T-cell (primary cell): Measurements from ENCODE around the gene PBXIP1. TPM values are rescaled to one million over a fixed set of nuclear protein-coding genes. Genes with fewer than 3 reads are reported as not detected.

Experiments used
- ATAC-seq, 4 experiments: fragments of 200-7000 bp in 3 of 4; fragments of 150-1000 bp in 1 of 4; cut with Tn5 transposase; replicated peaks in 1 of 4; 1 replicate in 3 of 4; 2 replicates in 1 of 4; pipeline ENCODE4 v1.10.0; 2021; ENCODE audit warnings: moderate library complexity in 3 of 4, mild to moderate bottlenecking in 2 of 4, moderate number of reproducible peaks in 1 of 4
- CTCF ChIA-PET, 2 donors: fragments of 300-600 bp; sonication (Branson Sonifier 250); formaldehyde crosslinking; loops; one replicate each; lab custom pipeline; 2022; ENCODE audit warnings: antibody characterized with exemption in 2 of 2; lab: Charles Lee
- POLR2A ChIA-PET, 2 donors: fragments of 300-600 bp; sonication (Branson Sonifier 250); formaldehyde crosslinking; loops; one replicate each; lab custom pipeline; 2022; ENCODE audit warnings: antibody characterized with exemption in 2 of 2; lab: Charles Lee
- DNase-seq, 35 experiments: peaks; one replicate each; pipeline versions ENCODE4 v3.0.0 to v3.0.0-alpha.2; 2013 to 2023
- H3K27ac ChIP-seq: one replicate; pipeline ENCODE4 v1.5.1; 2013; ENCODE audit warnings: low read length
- H3K27me3 ChIP-seq, 2 experiments: replicated peaks in 1 of 2; 1 replicate in 1 of 2; 2 replicates in 1 of 2; pipeline versions ENCODE4 v1.6.1 to v1.7.0; 2013; ENCODE audit warnings: low read length in 1 of 2, mixed read lengths in 1 of 2; ENCODE audit not compliant: control insufficient read depth in 2 of 2, insufficient read depth in 2 of 2; ENCODE audit errors: extremely low read depth in 1 of 2
- H3K36me3 ChIP-seq, 2 donors: 1 replicate in 1 of 2; 2 replicates in 1 of 2; pipeline versions ENCODE4 v1.6.1 to v1.7.0; 2013; ENCODE audit warnings: low read length in 1 of 2; ENCODE audit not compliant: control insufficient read depth in 2 of 2, insufficient read depth in 1 of 2; ENCODE audit errors: extremely low read depth in 1 of 2
- H3K4me1 ChIP-seq, 2 experiments: 1 replicate in 1 of 2; 2 replicates in 1 of 2; pipeline versions ENCODE4 v1.6.1 to v1.7.0; 2013; ENCODE audit warnings: low read length in 2 of 2, mixed read lengths in 1 of 2; ENCODE audit not compliant: insufficient read depth in 2 of 2, control insufficient read depth in 1 of 2; ENCODE audit errors: extremely low read depth in 1 of 2
- H3K4me3 ChIP-seq, 2 donors: 1 replicate in 1 of 2; 2 replicates in 1 of 2; pipeline versions ENCODE4 v1.5.1 to v1.7.0; 2013; ENCODE audit warnings: mild to moderate bottlenecking in 2 of 2, low read length in 1 of 2, moderate library complexity in 1 of 2; ENCODE audit not compliant: control insufficient read depth in 1 of 2; ENCODE audit errors: extremely low read depth in 1 of 2
- H3K9me3 ChIP-seq: 2 replicates; pipeline ENCODE4 v1.7.0; 2013
- H3K27ac Mint-ChIP-seq, 2 donors: one replicate each; pipeline ENCODE4 v1.8.0; 2020 to 2021; ENCODE audit warnings: mild to moderate bottlenecking in 2 of 2, mixed read lengths in 2 of 2
- H3K27me3 Mint-ChIP-seq, 2 donors: one replicate each; pipeline ENCODE4 v1.8.0; 2021 to 2022; ENCODE audit warnings: mixed read lengths in 2 of 2
- H3K36me3 Mint-ChIP-seq: one replicate; pipeline ENCODE4 v1.8.0; 2021; ENCODE audit warnings: mixed read lengths
- H3K4me1 Mint-ChIP-seq, 3 donors: one replicate each; pipeline ENCODE4 v1.8.0; 2020 to 2022; ENCODE audit warnings: mixed read lengths in 3 of 3, mild to moderate bottlenecking in 1 of 3
- H3K4me3 Mint-ChIP-seq, 3 donors: one replicate each; pipeline ENCODE4 v1.8.0; 2020 to 2022; ENCODE audit warnings: mild to moderate bottlenecking in 3 of 3, mixed read lengths in 3 of 3, moderate library complexity in 3 of 3
- H3K9me3 Mint-ChIP-seq, 3 donors: one replicate each; pipeline ENCODE4 v1.8.0; 2020 to 2022; ENCODE audit warnings: mixed read lengths in 3 of 3
- WGBS: methylation state at CpG from one replicate; pipeline ENCODE4 v1.1.5; 2013; ENCODE audit warnings: missing lambda C conversion rate; ENCODE audit not compliant: insufficient coverage; 5-methylcytosine and 5-hydroxymethylcytosine counted together
- total RNA-seq, 35 experiments: library from RNA in 6 of 35; stranded (reverse) in 6 of 35; fragments of 120-200 nt in 1 of 35; gene quantifications; one replicate each; pipeline versions ENCODE4 v1.2.1 to v1.2.4 and lab custom pipeline; 2013 to 2026

Gene PBXIP1
- total RNA-seq, 5 donors from 2014 or later (not counting 1 experiment from before 2014, with no cell fraction given): 299 to 450 (median 328) TPM

GRCh38 chr1:155003227-155003765, 47.4 kb upstream of the PBXIP1 start:
- no peaks in the 10 kb centered on the region for H3K27me3 Mint-ChIP-seq
- ChIA-PET CTCF (interaction anchor here in 1 of 2 donors (1.3 kb wide), 1 partner anchor 14 kb away, joined by 3 read pairs; no protein-coding TSS in a partner anchor), POLR2A (interaction anchor here in 1 of 2 donors (0.5 kb wide), 1 partner anchor 10 kb away, joined by 13 read pairs; no protein-coding TSS in a partner anchor)
- H3K9me3 Mint-ChIP-seq: no peaks in the 10 kb centered on the region
- 0% methylated on average over 13 of the region's 37 CpGs for WGBS
- H3K4me1 ChIP-seq: peaks cover 29 to 91% of the 10 kb centered on the region in 2 experiments
- no peaks in the 10 kb centered on the region for H3K36me3 ChIP-seq
- peak overlapping the region; percentile 89 to 95 (median 91) for H3K4me3 Mint-ChIP-seq
- H3K36me3 Mint-ChIP-seq: no peaks in the 10 kb centered on the region
- H3K27me3 ChIP-seq: no peaks in the 10 kb centered on the region
- peak overlapping the region; percentile 80 for H3K27ac ChIP-seq
- H3K4me1 Mint-ChIP-seq: peaks cover 56 to 60% (median 58%) of the 10 kb centered on the region in 3 donors
- no peaks in the 10 kb centered on the region for H3K9me3 ChIP-seq
- ATAC-seq (no peak), DNase-seq (peak in 1 of 35 experiments; percentile 22)
- H3K4me3 ChIP-seq: peak overlapping the region; percentile 92 to 97
- peak overlapping the region; percentile 98 for H3K27ac Mint-ChIP-seq

GRCh38 chr1:155002464-155003226, 46.7 kb upstream of the PBXIP1 start, which contains the start of gene ZBTB7B:
ZBTB7B (plus strand) TSS chr1:155002802; CDS start chr1:155014661, 11,859 bp downstream.
- Mint-ChIP-seq H3K4me1 (peaks cover 53 to 60% (median 60%) of the 10 kb centered on the region in 3 donors), H3K27me3 (no peaks in the 10 kb centered on the region), H3K4me3 (peak within 1 kb of the TSS; percentile 89 to 95 (median 91)), H3K27ac (peak within 1 kb of the TSS; percentile 98), H3K9me3 (no peaks in the 10 kb centered on the region), H3K36me3 (no peaks in the 10 kb centered on the region)
- CTCF ChIA-PET: interaction anchor here (0.6 to 1.6 kb wide), 4 partner anchors 13 to 63 kb away, joined by 3 to 4 read pairs (median 3); no protein-coding TSS in a partner anchor
- Histone ChIP-seq H3K9me3 (no peaks in the 10 kb centered on the region), H3K4me3 (peak within 1 kb of the TSS; percentile 92 to 97), H3K4me1 (peaks cover 30 to 91% of the 10 kb centered on the region in 2 experiments), H3K36me3 (no peaks in the 10 kb centered on the region), H3K27me3 (no peaks in the 10 kb centered on the region), H3K27ac (peak within 1 kb of the TSS; percentile 95)
- DNase-seq (peak in 1 of 35 experiments; percentile 22), ATAC-seq (peak; percentile 1 to 6 (median 4))
- WGBS: under 1% methylated on average over 27 of the region's 35 CpGs
- POLR2A ChIA-PET: interaction anchor here (0.7 to 1.0 kb wide), 2 partner anchors 9 to 47 kb away, joined by 3 read pairs; partner anchors contain the start of gene PBXIP1 (in 1 of the 2)

GRCh38 chr1:155001675-155002463, 46.0 kb upstream of the PBXIP1 start:
- 0% methylated on average over 12 of the region's 38 CpGs for WGBS
- DNase-seq: peak; percentile 92 to 100 (median 97)
- Histone ChIP-seq H3K27ac (peak overlapping the region; percentile 95), H3K4me1 (peaks cover 28 to 90% of the 10 kb centered on the region in 2 experiments), H3K9me3 (no peaks in the 10 kb centered on the region), H3K36me3 (no peaks in the 10 kb centered on the region), H3K4me3 (peak overlapping the region; percentile 72 to 97), H3K27me3 (no peaks in the 10 kb centered on the region)
- POLR2A ChIA-PET: interaction anchor here (0.7 to 1.0 kb wide), 3 partner anchors 10 to 1104 kb away, joined by 3 to 4 read pairs (median 3); partner anchors contain the start of gene PBXIP1 (in 1 of the 2)
- Mint-ChIP-seq H3K9me3 (no peaks in the 10 kb centered on the region), H3K27me3 (no peaks in the 10 kb centered on the region), H3K27ac (peak overlapping the region; percentile 89 to 93), H3K4me3 (peak overlapping the region; percentile 84 to 89 (median 88)), H3K4me1 (peaks cover 51 to 62% (median 58%) of the 10 kb centered on the region in 3 donors), H3K36me3 (no peaks in the 10 kb centered on the region)
- CTCF ChIA-PET: interaction anchor here (0.6 to 1.6 kb wide), 6 partner anchors 11 to 63 kb away, joined by 3 to 5 read pairs (median 4); no protein-coding TSS in a partner anchor
- ATAC-seq: peak; percentile 78 to 80 (median 78)

GRCh38 chr1:155001425-155001674, 45.5 kb upstream of the PBXIP1 start:
- Histone ChIP-seq H3K4me1 (peaks cover 25 to 85% of the 10 kb centered on the region in 2 experiments), H3K4me3 (peak overlapping the region; percentile 72 to 97), H3K27me3 (no peaks in the 10 kb centered on the region), H3K9me3 (no peaks in the 10 kb centered on the region), H3K27ac (peak overlapping the region; percentile 95), H3K36me3 (no peaks in the 10 kb centered on the region)
- ATAC-seq (no peak), DNase-seq (no peak)
- Mint-ChIP-seq H3K9me3 (no peaks in the 10 kb centered on the region), H3K4me1 (peaks cover 46 to 57% (median 53%) of the 10 kb centered on the region in 3 donors), H3K27ac (peak overlapping the region; percentile 84 to 85), H3K4me3 (peak overlapping the region; percentile 84 to 89 (median 88)), H3K27me3 (no peaks in the 10 kb centered on the region), H3K36me3 (no peaks in the 10 kb centered on the region)
- ChIA-PET POLR2A (interaction anchor here in 1 of 2 donors (0.7 kb wide), 1 partner anchor 1105 kb away, joined by 4 read pairs; no protein-coding TSS in a partner anchor), CTCF (interaction anchor here (0.6 to 1.6 kb wide), 3 partner anchors 11 to 16 kb away, joined by 4 to 5 read pairs (median 4); no protein-coding TSS in a partner anchor)
- WGBS: 0% methylated on average over 6 of the region's 11 CpGs

- peak overlapping the region; percentile 84 to 85 for H3K27ac Mint-ChIP-seq
- no peaks in the 10 kb centered on the region for H3K27me3 Mint-ChIP-seq
- under 1% methylated on average over 23 of the region's 43 CpGs for WGBS
- ATAC-seq (peak; percentile 31 to 44 (median 39)), DNase-seq (peak in 32 of 35 experiments; percentile 32 to 80 (median 50))
- H3K36me3 Mint-ChIP-seq: no peaks in the 10 kb centered on the region
- peaks cover 44 to 52% (median 50%) of the 10 kb centered on the region in 3 donors for H3K4me1 Mint-ChIP-seq
- H3K4me1 ChIP-seq: peaks cover 21 to 80% of the 10 kb centered on the region in 2 experiments
- POLR2A ChIA-PET: interaction anchor here in 1 of 2 donors (0.7 kb wide), 1 partner anchor 1105 kb away, joined by 4 read pairs; no protein-coding TSS in a partner anchor
- H3K4me3 Mint-ChIP-seq: peak overlapping the region; percentile 84 to 89 (median 88)
- H3K27ac ChIP-seq: peak overlapping the region; percentile 95
- CTCF ChIA-PET: interaction anchor here (0.6 to 2.1 kb wide), 6 partner anchors 9 to 84 kb away, joined by 3 to 29 read pairs (median 4); partner anchors contain the start of gene FLAD1 (in 1 of the 2)
- peak overlapping the region; percentile 72 to 97 for H3K4me3 ChIP-seq
- H3K9me3 Mint-ChIP-seq: no peaks in the 10 kb centered on the region
- H3K9me3 ChIP-seq: no peaks in the 10 kb centered on the region
- H3K36me3 ChIP-seq: no peaks in the 10 kb centered on the region
- no peaks in the 10 kb centered on the region for H3K27me3 ChIP-seq
These were observed 45.0 kb upstream of the PBXIP1 start for GRCh38 chr1:155000726-155001424.
